Testis (tissue), 2 donors: Measurements from ENCODE around the gene TGFBR3.

ENCODE experiments used
- POLR2A ChIP-seq: fragments of 450-650 bp; IDR thresholded peaks from one replicate; pipeline ENCODE4 v1.6.1; 2017; ENCODE audit warnings: antibody characterized with exemption, mild to moderate bottlenecking, moderate library complexity
- TF ChIP-seq, protein P1 (sequence below), 3 experiments: fragments of 450-650 bp in 2 of 3; fragments of 200-600 bp in 1 of 3; sonication (generic) in 1 of 3; IDR thresholded peaks; one replicate each; pipeline ENCODE4 v1.5.1; 2016 to 2019; ENCODE audit warnings: antibody characterized with exemption in 3 of 3, mild to moderate bottlenecking in 2 of 3, moderate library complexity in 1 of 3

DNA sequence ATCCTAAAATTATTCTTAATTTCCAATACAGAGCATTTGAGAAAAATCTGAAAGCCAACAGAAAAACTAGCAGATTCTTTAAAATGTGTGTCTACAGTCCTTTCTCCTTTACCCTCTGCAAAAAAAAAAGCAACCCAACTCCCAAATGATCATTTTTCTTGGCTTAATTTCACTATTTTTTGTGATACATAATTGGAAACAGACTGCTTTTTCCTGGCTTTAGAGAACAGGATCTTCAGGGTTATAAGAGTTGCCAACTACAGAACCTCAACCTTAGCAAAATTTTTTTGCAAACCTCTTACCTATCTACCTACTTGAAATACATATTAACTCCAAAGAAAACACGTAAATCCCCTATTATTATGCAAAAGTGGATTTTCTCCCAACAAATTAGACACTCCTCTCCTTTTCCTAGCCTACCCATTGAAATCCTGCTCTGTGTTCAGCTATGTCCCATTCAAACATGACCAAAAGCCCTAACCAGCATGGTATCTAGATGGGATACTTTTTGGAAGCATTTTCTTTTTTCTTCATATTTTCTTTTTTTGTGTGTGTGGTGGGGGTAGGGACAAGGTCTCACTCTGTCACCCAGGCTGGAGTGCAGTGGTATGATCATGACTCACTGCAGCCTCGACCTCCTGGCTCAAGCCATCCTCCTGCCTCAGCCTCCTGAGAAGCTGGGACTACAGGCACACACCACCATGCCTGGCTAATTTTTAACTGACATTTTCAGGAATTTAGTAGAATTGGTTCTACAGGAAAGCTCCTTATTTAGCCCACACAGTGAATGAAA lies 9.0 kb downstream of the TGFBR3 start:
- TF ChIP-seq, protein P1, sequence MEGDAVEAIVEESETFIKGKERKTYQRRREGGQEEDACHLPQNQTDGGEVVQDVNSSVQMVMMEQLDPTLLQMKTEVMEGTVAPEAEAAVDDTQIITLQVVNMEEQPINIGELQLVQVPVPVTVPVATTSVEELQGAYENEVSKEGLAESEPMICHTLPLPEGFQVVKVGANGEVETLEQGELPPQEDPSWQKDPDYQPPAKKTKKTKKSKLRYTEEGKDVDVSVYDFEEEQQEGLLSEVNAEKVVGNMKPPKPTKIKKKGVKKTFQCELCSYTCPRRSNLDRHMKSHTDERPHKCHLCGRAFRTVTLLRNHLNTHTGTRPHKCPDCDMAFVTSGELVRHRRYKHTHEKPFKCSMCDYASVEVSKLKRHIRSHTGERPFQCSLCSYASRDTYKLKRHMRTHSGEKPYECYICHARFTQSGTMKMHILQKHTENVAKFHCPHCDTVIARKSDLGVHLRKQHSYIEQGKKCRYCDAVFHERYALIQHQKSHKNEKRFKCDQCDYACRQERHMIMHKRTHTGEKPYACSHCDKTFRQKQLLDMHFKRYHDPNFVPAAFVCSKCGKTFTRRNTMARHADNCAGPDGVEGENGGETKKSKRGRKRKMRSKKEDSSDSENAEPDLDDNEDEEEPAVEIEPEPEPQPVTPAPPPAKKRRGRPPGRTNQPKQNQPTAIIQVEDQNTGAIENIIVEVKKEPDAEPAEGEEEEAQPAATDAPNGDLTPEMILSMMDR (IDR thresholded peaks at IDR 0.05) = no peak
- TF ChIP-seq POLR2A = no peak
